HEK293 (cell line): Measurements from ENCODE around the gene SLC25A19.

Experiments used
- CTCF ChIA-PET: fragments of 350-600 bp; formaldehyde crosslinking; extraction: SDS; loops from one replicate; lab custom pipeline; 2021; ENCODE audit warnings: antibody characterized with exemption; lab: Yijun Ruan, JAX
- POLR2A ChIA-PET: fragments of 300-600 bp; formaldehyde crosslinking; extraction: SDS; loops from one replicate; lab custom pipeline; 2020; ENCODE audit warnings: antibody characterized with exemption, inconsistent platforms; lab: Yijun Ruan, JAX
- H3K27ac ChIP-seq: fragments of 200-500 bp; sonication (Bioruptor generic); 2 replicates; pipeline ENCODE4 v1.5.1; 2014; ENCODE audit warnings: low read depth, low read length, control low read depth, inconsistent platforms; ENCODE audit errors: extremely low read depth
- H3K36me3 ChIP-seq, 2 experiments: fragments of 200-500 bp in 1 of 2; sonication (Bioruptor generic) in 1 of 2; 1 replicate in 1 of 2; 2 replicates in 1 of 2; pipeline ENCODE4 v1.5.1; 2014 to 2017; ENCODE audit warnings: inconsistent platforms in 2 of 2, low read length in 2 of 2; ENCODE audit not compliant: control insufficient read depth in 2 of 2, insufficient read depth in 1 of 2
- H3K4me1 ChIP-seq: fragments of 200-500 bp; sonication (Bioruptor generic); 2 replicates; pipeline ENCODE4 v1.5.1; 2014; ENCODE audit warnings: mild to moderate bottlenecking, low read length, inconsistent platforms; ENCODE audit not compliant: control insufficient read depth, insufficient read depth
- H3K4me3 ChIP-seq: 2 replicates; pipeline ENCODE4 v1.5.1; 2011; ENCODE audit warnings: low read depth, mild to moderate bottlenecking, control low read depth, low read length, moderate library complexity
- H3K9me3 ChIP-seq: fragments of 200-500 bp; sonication (Bioruptor generic); 2 replicates; pipeline ENCODE4 v1.5.1; 2014; ENCODE audit warnings: low read depth, low read length, inconsistent platforms; ENCODE audit not compliant: control insufficient read depth, insufficient read depth
- MEIS1 ChIP-seq: sonication (generic); formaldehyde crosslinking; IDR thresholded peaks from 2 replicates; pipeline ENCODE4 v1.8.1; 2022; ENCODE audit warnings: missing genetic modification reagents, mild to moderate bottlenecking, borderline replicate concordance
- YY2 ChIP-seq: fragments of 450-650 bp; formaldehyde crosslinking; IDR thresholded peaks from 2 replicates; pipeline ENCODE4 v1.5.1; 2016; ENCODE audit warnings: missing biosample characterization, missing genetic modification characterization
- ZBTB49 ChIP-seq: fragments of 450-650 bp; formaldehyde crosslinking; IDR thresholded peaks from 2 replicates; pipeline ENCODE4 v1.5.1; 2016; ENCODE audit warnings: missing biosample characterization, missing genetic modification characterization, low read depth
- ZFHX2 ChIP-seq: fragments of 450-650 bp; formaldehyde crosslinking; conservative IDR thresholded peaks from 2 replicates; pipeline ENCODE4 v1.5.1; 2016; ENCODE audit warnings: missing biosample characterization, missing genetic modification characterization
- ZNF112 ChIP-seq: fragments of 450-650 bp; formaldehyde crosslinking; IDR thresholded peaks from 2 replicates; pipeline ENCODE4 v1.5.0; 2017; ENCODE audit warnings: missing biosample characterization, missing genetic modification characterization
- ZNF266 ChIP-seq: fragments of 450-650 bp; formaldehyde crosslinking; IDR thresholded peaks from 2 replicates; pipeline ENCODE4 v1.5.1; 2016; ENCODE audit warnings: missing biosample characterization, missing genetic modification characterization, low read depth
- ZNF311 ChIP-seq: fragments of 450-650 bp; formaldehyde crosslinking; IDR thresholded peaks from 2 replicates; pipeline ENCODE4 v1.5.1; 2017; ENCODE audit warnings: missing biosample characterization, missing genetic modification characterization, borderline replicate concordance
- ZNF416 ChIP-seq: fragments of 450-650 bp; formaldehyde crosslinking; IDR thresholded peaks from 2 replicates; pipeline ENCODE4 v1.5.1; 2016; ENCODE audit warnings: missing biosample characterization, missing genetic modification characterization
- ZNF529 ChIP-seq: fragments of 450-650 bp; formaldehyde crosslinking; IDR thresholded peaks from 2 replicates; pipeline ENCODE4 v1.5.1; 2017; ENCODE audit warnings: missing genetic modification characterization, missing biosample characterization; ENCODE audit not compliant: insufficient replicate concordance
- ZNF600 ChIP-seq: fragments of 450-650 bp; formaldehyde crosslinking; IDR thresholded peaks from 2 replicates; pipeline ENCODE4 v1.5.1; 2016; ENCODE audit warnings: missing biosample characterization, missing genetic modification characterization
- ZNF621 ChIP-seq: fragments of 450-650 bp; formaldehyde crosslinking; IDR thresholded peaks from 2 replicates; pipeline ENCODE4 v1.5.1; 2017; ENCODE audit warnings: missing biosample characterization, missing genetic modification characterization
- ZNF623 ChIP-seq: fragments of 450-650 bp; formaldehyde crosslinking; IDR thresholded peaks from 2 replicates; pipeline ENCODE4 v1.5.1; 2016; ENCODE audit warnings: missing biosample characterization, missing genetic modification characterization
- ZNF792 ChIP-seq: fragments of 450-650 bp; formaldehyde crosslinking; IDR thresholded peaks from 2 replicates; pipeline ENCODE4 v1.5.1; 2016; ENCODE audit warnings: missing biosample characterization, missing genetic modification characterization
- ZSCAN16 ChIP-seq: fragments of 450-650 bp; formaldehyde crosslinking; IDR thresholded peaks from 2 replicates; pipeline ENCODE4 v1.5.1; 2016; ENCODE audit warnings: missing biosample characterization, missing genetic modification characterization
- TF ChIP-seq, protein P1 (sequence below): fragments of 450-650 bp; IDR thresholded peaks from 2 replicates; pipeline ENCODE4 v1.5.1; 2018; ENCODE audit warnings: missing biosample characterization, mild to moderate bottlenecking, missing genetic modification characterization
- TF ChIP-seq, protein P2 (sequence below): fragments of 450-650 bp; formaldehyde crosslinking; conservative IDR thresholded peaks from 2 replicates; pipeline ENCODE4 v1.5.1; 2016; ENCODE audit warnings: low read depth, missing biosample characterization, missing genetic modification characterization
- TF ChIP-seq, protein P3 (sequence below): fragments of 450-650 bp; formaldehyde crosslinking; IDR thresholded peaks from 2 replicates; pipeline ENCODE4 v1.5.1; 2016; ENCODE audit warnings: missing biosample characterization, missing genetic modification characterization

SLC25A19 gene

GRCh38 chr17:75244133-75244866 lies 44.9 kb downstream of the SLC25A19 start:
- TF ChIP-seq, protein P1, sequence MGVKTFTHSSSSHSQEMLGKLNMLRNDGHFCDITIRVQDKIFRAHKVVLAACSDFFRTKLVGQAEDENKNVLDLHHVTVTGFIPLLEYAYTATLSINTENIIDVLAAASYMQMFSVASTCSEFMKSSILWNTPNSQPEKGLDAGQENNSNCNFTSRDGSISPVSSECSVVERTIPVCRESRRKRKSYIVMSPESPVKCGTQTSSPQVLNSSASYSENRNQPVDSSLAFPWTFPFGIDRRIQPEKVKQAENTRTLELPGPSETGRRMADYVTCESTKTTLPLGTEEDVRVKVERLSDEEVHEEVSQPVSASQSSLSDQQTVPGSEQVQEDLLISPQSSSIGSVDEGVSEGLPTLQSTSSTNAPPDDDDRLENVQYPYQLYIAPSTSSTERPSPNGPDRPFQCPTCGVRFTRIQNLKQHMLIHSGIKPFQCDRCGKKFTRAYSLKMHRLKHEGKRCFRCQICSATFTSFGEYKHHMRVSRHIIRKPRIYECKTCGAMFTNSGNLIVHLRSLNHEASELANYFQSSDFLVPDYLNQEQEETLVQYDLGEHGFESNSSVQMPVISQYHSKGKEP (tag by site-specific recombination): no peak
- TF ChIP-seq ZNF266 (tag by site-specific recombination) (no peak), ZSCAN16 (tag by site-specific recombination) (no peak), ZFHX2 (no peak), ZNF416 (tag by site-specific recombination) (no peak), ZNF529 (tag by site-specific recombination) (no peak), ZNF792 (tag by site-specific recombination) (no peak), ZNF311 (no peak), MEIS1 (CRISPR knock-in tag) (no peak), ZNF621 (tag by site-specific recombination) (no peak), ZNF623 (no peak), ZNF600 (tag by site-specific recombination) (no peak), ZNF112 (tag by site-specific recombination) (no peak), ZBTB49 (tag by site-specific recombination) (no peak), YY2 (tag by site-specific recombination) (no peak)
- TF ChIP-seq, protein P2, sequence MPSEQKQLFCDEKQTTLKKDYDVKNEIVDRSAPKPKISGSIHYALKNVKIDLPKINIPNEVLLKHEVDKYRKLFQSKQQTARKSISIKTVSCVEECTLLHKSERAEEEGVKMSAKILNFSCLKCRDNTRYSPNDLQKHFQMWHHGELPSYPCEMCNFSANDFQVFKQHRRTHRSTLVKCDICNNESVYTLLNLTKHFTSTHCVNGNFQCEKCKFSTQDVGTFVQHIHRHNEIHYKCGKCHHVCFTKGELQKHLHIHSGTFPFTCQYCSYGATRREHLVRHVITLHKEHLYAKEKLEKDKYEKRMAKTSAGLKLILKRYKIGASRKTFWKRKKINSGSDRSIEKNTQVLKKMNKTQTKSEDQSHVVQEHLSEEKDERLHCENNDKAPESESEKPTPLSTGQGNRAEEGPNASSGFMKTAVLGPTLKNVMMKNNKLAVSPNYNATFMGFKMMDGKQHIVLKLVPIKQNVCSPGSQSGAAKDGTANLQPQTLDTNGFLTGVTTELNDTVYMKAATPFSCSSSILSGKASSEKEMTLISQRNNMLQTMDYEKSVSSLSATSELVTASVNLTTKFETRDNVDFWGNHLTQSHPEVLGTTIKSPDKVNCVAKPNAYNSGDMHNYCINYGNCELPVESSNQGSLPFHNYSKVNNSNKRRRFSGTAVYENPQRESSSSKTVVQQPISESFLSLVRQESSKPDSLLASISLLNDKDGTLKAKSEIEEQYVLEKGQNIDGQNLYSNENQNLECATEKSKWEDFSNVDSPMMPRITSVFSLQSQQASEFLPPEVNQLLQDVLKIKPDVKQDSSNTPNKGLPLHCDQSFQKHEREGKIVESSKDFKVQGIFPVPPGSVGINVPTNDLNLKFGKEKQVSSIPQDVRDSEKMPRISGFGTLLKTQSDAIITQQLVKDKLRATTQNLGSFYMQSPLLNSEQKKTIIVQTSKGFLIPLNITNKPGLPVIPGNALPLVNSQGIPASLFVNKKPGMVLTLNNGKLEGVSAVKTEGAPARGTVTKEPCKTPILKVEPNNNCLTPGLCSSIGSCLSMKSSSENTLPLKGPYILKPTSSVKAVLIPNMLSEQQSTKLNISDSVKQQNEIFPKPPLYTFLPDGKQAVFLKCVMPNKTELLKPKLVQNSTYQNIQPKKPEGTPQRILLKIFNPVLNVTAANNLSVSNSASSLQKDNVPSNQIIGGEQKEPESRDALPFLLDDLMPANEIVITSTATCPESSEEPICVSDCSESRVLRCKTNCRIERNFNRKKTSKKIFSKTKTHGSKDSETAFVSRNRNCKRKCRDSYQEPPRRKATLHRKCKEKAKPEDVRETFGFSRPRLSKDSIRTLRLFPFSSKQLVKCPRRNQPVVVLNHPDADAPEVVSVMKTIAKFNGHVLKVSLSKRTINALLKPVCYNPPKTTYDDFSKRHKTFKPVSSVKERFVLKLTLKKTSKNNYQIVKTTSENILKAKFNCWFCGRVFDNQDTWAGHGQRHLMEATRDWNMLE (tag by site-specific recombination): no peak
- TF ChIP-seq, protein P3, sequence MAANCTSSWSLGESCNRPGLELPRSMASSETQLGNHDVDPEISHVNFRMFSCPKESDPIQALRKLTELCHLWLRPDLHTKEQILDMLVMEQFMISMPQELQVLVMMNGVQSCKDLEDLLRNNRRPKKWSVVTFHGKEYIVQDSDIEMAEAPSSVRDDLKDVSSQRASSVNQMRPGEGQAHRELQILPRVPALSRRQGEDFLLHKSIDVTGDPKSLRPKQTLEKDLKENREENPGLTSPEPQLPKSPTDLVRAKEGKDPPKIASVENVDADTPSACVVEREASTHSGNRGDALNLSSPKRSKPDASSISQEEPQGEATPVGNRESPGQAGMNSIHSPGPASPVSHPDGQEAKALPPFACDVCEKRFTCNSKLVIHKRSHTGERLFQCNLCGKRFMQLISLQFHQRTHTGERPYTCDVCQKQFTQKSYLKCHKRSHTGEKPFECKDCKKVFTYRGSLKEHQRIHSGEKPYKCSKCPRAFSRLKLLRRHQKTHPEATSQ (tag by site-specific recombination): no peak
- TF ChIP-seq, all 188 proteins: peak for 0
- H3K4me1 ChIP-seq: no peaks in the 10 kb centered on the region
- H3K27ac ChIP-seq: no peak overlapping the region
- no peak overlapping the region for H3K4me3 ChIP-seq
- peaks cover 14 to 81% of the 10 kb centered on the region in 2 experiments; a peak in 2 of 3 replicates for H3K36me3 ChIP-seq
- no peaks in the 10 kb centered on the region for H3K9me3 ChIP-seq
- ChIA-PET CTCF (interaction anchor here (0.5 to 2.7 kb wide), 6 partner anchors 8 to 202 kb away, joined by 3 to 11 read pairs (median 3); partner anchors contain the start of genes GGA3 and MRPS7), POLR2A (no interaction called here)
